Measurements from ENCODE around the gene BNIP5. TPM values are rescaled to one million over a fixed set of nuclear protein-coding genes. Genes with fewer than 3 reads are reported as not detected.

Gene BNIP5
- polyA plus RNA-seq, 3 donors: not detected

DNA sequence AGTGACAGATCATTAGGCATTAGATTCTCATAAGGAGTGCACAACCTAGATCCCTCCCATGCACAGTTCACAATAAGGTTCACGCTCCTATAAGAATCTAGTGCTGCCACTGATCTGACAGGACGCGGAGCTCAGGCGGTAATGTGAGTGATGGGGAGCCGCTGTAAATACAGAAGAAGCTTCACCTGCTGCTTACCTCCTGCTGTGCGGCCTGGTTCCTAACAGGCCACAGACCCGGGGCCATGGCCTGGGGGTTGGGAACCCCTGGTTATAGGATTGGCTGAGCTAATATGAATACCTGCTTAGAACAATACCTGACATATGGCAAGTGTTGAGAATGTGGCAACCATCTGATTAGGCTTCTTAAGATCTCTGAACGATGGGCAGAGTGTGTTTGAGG, 64.5 kb downstream of the BNIP5 start:
- peaks cover 12% of the 10 kb centered on the region for H3K4me1 Mint-ChIP-seq
- no peak overlapping the region for H3K4me3 Mint-ChIP-seq
- DNase-seq: no peak
- H3K27me3 Mint-ChIP-seq (ENCODE audit: low read depth in 3 of 3): peaks cover 0 to 10% (median 6%) of the 10 kb centered on the region in 3 donors
- no peaks in the 10 kb centered on the region for H3K79me2 ChIP-seq (ENCODE audit: insufficient read depth, low read length)
- no peaks in the 10 kb centered on the region for H3K9me3 ChIP-seq (replicated peaks in 1 of 2; ENCODE audit: control insufficient read depth in 1 of 2, insufficient read depth in 1 of 2, low read length in 2 of 2)
- H3K27ac ChIP-seq (ENCODE audit: low read depth in 1 of 2, low read length in 2 of 2): no peak overlapping the region
- peaks cover 0 to 1% (median 0%) of the 10 kb centered on the region in 7 donors for H3K9me3 Mint-ChIP-seq
- H3K36me3 Mint-ChIP-seq: no peaks in the 10 kb centered on the region
- H3K4me2 ChIP-seq (replicated peaks; ENCODE audit: extremely low read depth, low read length, poor library complexity, severe bottlenecking): no peak overlapping the region
- no peak overlapping the region for H2AFZ ChIP-seq (ENCODE audit: insufficient read depth, low read depth, low read length, poor library complexity, severe bottlenecking)
- no peaks in the 10 kb centered on the region for H4K20me1 ChIP-seq (ENCODE audit: insufficient read depth, low read length)
- H3K4me1 ChIP-seq (ENCODE audit: control insufficient read depth in 1 of 2, insufficient read depth in 2 of 2, low read length in 2 of 2): peaks cover 3 to 8% of the 10 kb centered on the region in 2 donors
- 92% methylated on average over 7 of the region's 8 CpGs for WGBS (ENCODE audit: insufficient coverage)
- no peaks in the 10 kb centered on the region for H3K27me3 ChIP-seq (ENCODE audit: control insufficient read depth in 2 of 2, insufficient read depth in 2 of 2, low read length in 2 of 2)
- no peak overlapping the region for H3K4me3 ChIP-seq (replicated peaks in 1 of 3; ENCODE audit: low read depth in 2 of 3, low read length in 3 of 3)
- peak overlapping the region in 1 of 7 donors; percentile 43 for H3K27ac Mint-ChIP-seq
- no peaks in the 10 kb centered on the region for H3K36me3 ChIP-seq (replicated peaks in 1 of 2; ENCODE audit: control insufficient read depth in 1 of 2, insufficient read depth in 2 of 2, low read length in 2 of 2)
- no peak for TF ChIP-seq CTCF (IDR thresholded peaks at IDR 0.05)
- no peak overlapping the region for H3K9ac ChIP-seq (ENCODE audit: insufficient read depth, low read length, poor library complexity, severe bottlenecking)
- intact Hi-C loops (cut with micrococcal nuclease): no loop called here

GRCh38 chr6:36269834-36270705, 66.6 kb downstream of the BNIP5 start, which contains the start of gene PNPLA1:
Gene PNPLA1 (plus strand): TSS chr6:36270060. CDS start chr6:36270460, 400 bp downstream.
- WGBS (ENCODE audit: insufficient coverage): 84% methylated on average over 25 of the region's 32 CpGs
- Histone ChIP-seq H3K27me3 (ENCODE audit: control insufficient read depth in 2 of 2, insufficient read depth in 2 of 2, low read length in 2 of 2) (no peaks in the 10 kb centered on the region), H3K9ac (ENCODE audit: insufficient read depth, low read length, poor library complexity, severe bottlenecking) (no peak within 1 kb of the TSS), H3K4me1 (ENCODE audit: control insufficient read depth in 1 of 2, insufficient read depth in 2 of 2, low read length in 2 of 2) (peaks cover 3 to 8% of the 10 kb centered on the region in 2 donors), H3K9me3 (replicated peaks in 1 of 2; ENCODE audit: control insufficient read depth in 1 of 2, insufficient read depth in 1 of 2, low read length in 2 of 2) (peaks cover 12 to 14% of the 10 kb centered on the region in 2 donors), H2AFZ (ENCODE audit: insufficient read depth, low read depth, low read length, poor library complexity, severe bottlenecking) (no peak within 1 kb of the TSS), H3K79me2 (ENCODE audit: insufficient read depth, low read length) (no peaks in the 10 kb centered on the region), H3K36me3 (replicated peaks in 1 of 2; ENCODE audit: control insufficient read depth in 1 of 2, insufficient read depth in 2 of 2, low read length in 2 of 2) (no peaks in the 10 kb centered on the region), H4K20me1 (ENCODE audit: insufficient read depth, low read length) (no peaks in the 10 kb centered on the region), H3K4me2 (replicated peaks; ENCODE audit: extremely low read depth, low read length, poor library complexity, severe bottlenecking) (no peak within 1 kb of the TSS), H3K27ac (ENCODE audit: low read depth in 1 of 2, low read length in 2 of 2) (no peak within 1 kb of the TSS), H3K4me3 (replicated peaks in 1 of 3; ENCODE audit: low read depth in 2 of 3, low read length in 3 of 3) (no peak within 1 kb of the TSS)
- peak within 1 kb of the TSS in 2 of 7 donors; percentile 4 to 6 for H3K27ac Mint-ChIP-seq
- no peak for DNase-seq
- H3K9me3 Mint-ChIP-seq: peaks cover 0 to 13% (median 12%) of the 10 kb centered on the region in 7 donors
- no peak for TF ChIP-seq CTCF (IDR thresholded peaks at IDR 0.05)
- no peak within 1 kb of the TSS for H3K4me3 Mint-ChIP-seq
- intact Hi-C loops (cut with micrococcal nuclease): no loop called here
- H3K27me3 Mint-ChIP-seq (ENCODE audit: low read depth in 3 of 3): peaks cover 0 to 7% (median 6%) of the 10 kb centered on the region in 3 donors
- H3K4me1 Mint-ChIP-seq: peaks cover 11% of the 10 kb centered on the region
- no peaks in the 10 kb centered on the region for H3K36me3 Mint-ChIP-seq

Data from CD14-positive monocyte (primary cell).